ENCODE results near the gene CD81. TPM values are rescaled to one million over a fixed set of nuclear protein-coding genes. Genes with fewer than 3 reads are reported as not detected.

CD81 gene
- total and polyA plus RNA-seq, 2 experiments from 2014 or later, result 212 to 444 TPM

GRCh38 chr11:2417856-2418692, 41.0 kb downstream of the CD81 start:
- H3K27ac ChIP-seq, result no peak overlapping the region
- H3K4me1 ChIP-seq (ENCODE audit: low read depth), result no peaks in the 10 kb centered on the region
- H3K9me3 ChIP-seq (ENCODE audit: low read depth), result no peaks in the 10 kb centered on the region
- no peak for TF ChIP-seq CTCF (IDR thresholded peaks at IDR 0.05; ENCODE audit: low read depth, low read length)
- no peaks in the 10 kb centered on the region for H3K36me3 ChIP-seq
- no peak overlapping the region for H3K4me3 ChIP-seq
- no peaks in the 10 kb centered on the region for H3K27me3 ChIP-seq
- DNase-seq (ENCODE audit: low read depth in 1 of 2, low spot score in 1 of 2), result no peak

- Histone ChIP-seq H3K27ac (no peak overlapping the region), H3K27me3 (no peaks in the 10 kb centered on the region), H3K4me1 (ENCODE audit: low read depth) (no peaks in the 10 kb centered on the region), H3K9me3 (ENCODE audit: low read depth) (no peaks in the 10 kb centered on the region), H3K36me3 (no peaks in the 10 kb centered on the region), H3K4me3 (no peak overlapping the region)
- no peak for TF ChIP-seq CTCF (IDR thresholded peaks at IDR 0.05; ENCODE audit: low read depth, low read length)
- DNase-seq (ENCODE audit: low read depth in 1 of 2, low spot score in 1 of 2), result no peak
Observed at GRCh38 chr11:2418693-2419360, 41.7 kb downstream of the CD81 start.

- H3K27ac ChIP-seq, result peak overlapping the region; percentile 3
- H3K9me3 ChIP-seq (ENCODE audit: low read depth), result no peaks in the 10 kb centered on the region
- H3K36me3 ChIP-seq, result no peaks in the 10 kb centered on the region
- DNase-seq (ENCODE audit: low read depth in 1 of 2, low spot score in 1 of 2), result peak; percentile 86 to 87
- no peaks in the 10 kb centered on the region for H3K27me3 ChIP-seq
- TF ChIP-seq CTCF (IDR thresholded peaks at IDR 0.05; ENCODE audit: low read depth, low read length), result peak; percentile 86
- no peak overlapping the region for H3K4me3 ChIP-seq
- H3K4me1 ChIP-seq (ENCODE audit: low read depth), result no peaks in the 10 kb centered on the region
Observed at GRCh38 chr11:2419638-2420501, 42.8 kb downstream of the CD81 start.

- Histone ChIP-seq H3K27me3 (no peaks in the 10 kb centered on the region), H3K9me3 (ENCODE audit: low read depth) (no peaks in the 10 kb centered on the region), H3K4me3 (no peak overlapping the region), H3K4me1 (ENCODE audit: low read depth) (no peaks in the 10 kb centered on the region), H3K27ac (peak overlapping the region; percentile 3), H3K36me3 (no peaks in the 10 kb centered on the region)
- TF ChIP-seq CTCF (IDR thresholded peaks at IDR 0.05; ENCODE audit: low read depth, low read length), result peak; percentile 86
- peak; percentile 81 to 91 for DNase-seq (ENCODE audit: low read depth in 1 of 2, low spot score in 1 of 2)
Observed at GRCh38 chr11:2420502-2421225, 43.6 kb downstream of the CD81 start.

Data from cardiac muscle cell (in vitro differentiated cells and primary cell).